Measurements from ENCODE around the gene DLG1. TPM values are rescaled to one million over a fixed set of nuclear protein-coding genes. Genes with fewer than 3 reads are reported as not detected.

DLG1 gene
- total and polyA plus RNA-seq, 9 of the 15 experiments (the other 6 are each of a cell fraction or from before 2014, with no cell fraction given), result 9.4 to 63.5 (median 43.6) TPM

DNA sequence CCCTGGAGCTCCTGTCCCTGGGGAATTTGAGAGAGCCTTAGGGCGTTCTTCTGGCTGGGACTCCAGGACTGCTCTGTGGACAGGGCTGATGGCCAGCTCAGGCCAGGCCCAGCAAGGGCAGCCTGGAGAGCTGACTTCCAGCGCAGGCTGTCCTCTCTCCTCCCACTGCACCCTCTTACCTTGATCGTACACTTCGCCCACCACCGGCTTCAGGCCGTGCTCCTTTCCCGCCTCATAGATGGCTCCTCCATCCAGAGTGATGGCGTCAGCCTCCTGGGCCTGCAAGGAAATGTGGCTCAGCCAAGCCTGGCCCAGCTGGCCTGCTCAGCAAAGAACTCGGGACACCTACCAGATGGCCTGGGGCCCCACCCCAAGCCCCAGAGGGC, 271.9 kb downstream of the DLG1 start:
- POLR2A ChIA-PET, result interaction anchor here (1.7 kb wide), 1 partner anchor 12 kb away, joined by 3 read pairs; no protein-coding TSS in a partner anchor
- Histone ChIP-seq H4K20me1 (replicated peaks; ENCODE audit: control insufficient read depth, insufficient read depth, low read length) (peaks cover 6% of the 10 kb centered on the region; the same call in 1 of the 2 replicates), H3K9ac (ENCODE audit: insufficient read depth in 1 of 2, low read depth in 2 of 2, low read length in 2 of 2) (peak overlapping the region in 1 of 2 experiments; percentile 17; a peak in 1 of 4 replicates), H3K9me1 (ENCODE audit: control insufficient read depth, insufficient read depth, low read length) (peaks cover 3% of the 10 kb centered on the region), H3K4me3 (no peak overlapping the region), H3K4me1 (replicated peaks in 1 of 2; ENCODE audit: control insufficient read depth in 2 of 2, insufficient read depth in 2 of 2, low read length in 2 of 2) (peaks cover 29 to 78% of the 10 kb centered on the region in 2 experiments), H3K9me3 (replicated peaks; ENCODE audit: control insufficient read depth, insufficient read depth, low read depth, low read length) (no peaks in the 10 kb centered on the region), H3K4me2 (ENCODE audit: insufficient read depth, low read length) (no peak overlapping the region), H3K27ac (ENCODE audit: extremely low read depth, low read depth, low read length) (no peak overlapping the region), H2AFZ (ENCODE audit: low read depth, low read length) (no peak overlapping the region), H3K27me3 (ENCODE audit: control insufficient read depth in 2 of 2, insufficient read depth in 2 of 2, low read length in 2 of 2) (no peaks in the 10 kb centered on the region), H3K79me2 (ENCODE audit: control insufficient read depth, insufficient read depth, low read length) (peaks cover 4% of the 10 kb centered on the region; the same call in 2 of the 3 replicates), H3K36me3 (ENCODE audit: control insufficient read depth, insufficient read depth, low read length) (peaks cover 5% of the 10 kb centered on the region; the same call in 1 of the 3 replicates)
- no TSS peak for BruUV-seq (replicated peaks)
- FAIRE-seq, result no peak
- TF ChIP-seq, protein P1, sequence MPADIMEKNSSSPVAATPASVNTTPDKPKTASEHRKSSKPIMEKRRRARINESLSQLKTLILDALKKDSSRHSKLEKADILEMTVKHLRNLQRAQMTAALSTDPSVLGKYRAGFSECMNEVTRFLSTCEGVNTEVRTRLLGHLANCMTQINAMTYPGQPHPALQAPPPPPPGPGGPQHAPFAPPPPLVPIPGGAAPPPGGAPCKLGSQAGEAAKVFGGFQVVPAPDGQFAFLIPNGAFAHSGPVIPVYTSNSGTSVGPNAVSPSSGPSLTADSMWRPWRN (IDR thresholded peaks at IDR 0.05; ENCODE audit: low read depth), result no peak
- TF ChIP-seq, protein P2, sequence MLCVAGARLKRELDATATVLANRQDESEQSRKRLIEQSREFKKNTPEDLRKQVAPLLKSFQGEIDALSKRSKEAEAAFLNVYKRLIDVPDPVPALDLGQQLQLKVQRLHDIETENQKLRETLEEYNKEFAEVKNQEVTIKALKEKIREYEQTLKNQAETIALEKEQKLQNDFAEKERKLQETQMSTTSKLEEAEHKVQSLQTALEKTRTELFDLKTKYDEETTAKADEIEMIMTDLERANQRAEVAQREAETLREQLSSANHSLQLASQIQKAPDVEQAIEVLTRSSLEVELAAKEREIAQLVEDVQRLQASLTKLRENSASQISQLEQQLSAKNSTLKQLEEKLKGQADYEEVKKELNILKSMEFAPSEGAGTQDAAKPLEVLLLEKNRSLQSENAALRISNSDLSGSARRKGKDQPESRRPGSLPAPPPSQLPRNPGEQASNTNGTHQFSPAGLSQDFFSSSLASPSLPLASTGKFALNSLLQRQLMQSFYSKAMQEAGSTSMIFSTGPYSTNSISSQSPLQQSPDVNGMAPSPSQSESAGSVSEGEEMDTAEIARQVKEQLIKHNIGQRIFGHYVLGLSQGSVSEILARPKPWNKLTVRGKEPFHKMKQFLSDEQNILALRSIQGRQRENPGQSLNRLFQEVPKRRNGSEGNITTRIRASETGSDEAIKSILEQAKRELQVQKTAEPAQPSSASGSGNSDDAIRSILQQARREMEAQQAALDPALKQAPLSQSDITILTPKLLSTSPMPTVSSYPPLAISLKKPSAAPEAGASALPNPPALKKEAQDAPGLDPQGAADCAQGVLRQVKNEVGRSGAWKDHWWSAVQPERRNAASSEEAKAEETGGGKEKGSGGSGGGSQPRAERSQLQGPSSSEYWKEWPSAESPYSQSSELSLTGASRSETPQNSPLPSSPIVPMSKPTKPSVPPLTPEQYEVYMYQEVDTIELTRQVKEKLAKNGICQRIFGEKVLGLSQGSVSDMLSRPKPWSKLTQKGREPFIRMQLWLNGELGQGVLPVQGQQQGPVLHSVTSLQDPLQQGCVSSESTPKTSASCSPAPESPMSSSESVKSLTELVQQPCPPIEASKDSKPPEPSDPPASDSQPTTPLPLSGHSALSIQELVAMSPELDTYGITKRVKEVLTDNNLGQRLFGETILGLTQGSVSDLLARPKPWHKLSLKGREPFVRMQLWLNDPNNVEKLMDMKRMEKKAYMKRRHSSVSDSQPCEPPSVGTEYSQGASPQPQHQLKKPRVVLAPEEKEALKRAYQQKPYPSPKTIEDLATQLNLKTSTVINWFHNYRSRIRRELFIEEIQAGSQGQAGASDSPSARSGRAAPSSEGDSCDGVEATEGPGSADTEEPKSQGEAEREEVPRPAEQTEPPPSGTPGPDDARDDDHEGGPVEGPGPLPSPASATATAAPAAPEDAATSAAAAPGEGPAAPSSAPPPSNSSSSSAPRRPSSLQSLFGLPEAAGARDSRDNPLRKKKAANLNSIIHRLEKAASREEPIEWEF (CRISPR knock-in tag; IDR thresholded peaks at IDR 0.05), result no peak
- no peak for TF ChIP-seq COPS2 (conservative IDR thresholded peaks at IDR 0.05)
- TF ChIP-seq XRCC4 (IDR thresholded peaks at IDR 0.05; ENCODE audit: extremely low read depth, insufficient read depth, insufficient read length), result no peak
- TF ChIP-seq MYNN (IDR thresholded peaks at IDR 0.05), result no peak
- TF ChIP-seq MYNN (CRISPR knock-in tag; IDR thresholded peaks at IDR 0.05), result no peak
- no peak for TF ChIP-seq ZNF79 (CRISPR knock-in tag; IDR thresholded peaks at IDR 0.05; ENCODE audit: low read depth)
- no peak for TF ChIP-seq ETV1 (tag; conservative IDR thresholded peaks at IDR 0.05; ENCODE audit: low read depth)
- no peak for TF ChIP-seq NFIX (CRISPR knock-in tag; IDR thresholded peaks at IDR 0.05; ENCODE audit: low read depth)
- WGBS (ENCODE audit: insufficient coverage, low coverage, missing lambda C conversion rate), result 67% methylated on average over 4 of the region's 9 CpGs
- peak in 1 of 4 experiments; percentile 7 for DNase-seq (ENCODE audit: extremely low read depth in 1 of 4, low spot score in 3 of 4)
- CTCF ChIA-PET (ENCODE audit: low intra/inter-chr PET ratio), result no interaction called here
- in situ Hi-C loops (cut with MboI) (no loop called here), intact Hi-C loops (cut with micrococcal nuclease) (no loop called here)
- no peak for ATAC-seq
